ENCODE results near the gene CNIH1.
"Not testable (repeated sequence)": the region's sequence is repeated elsewhere in the genome, so short reads cannot be mapped to it uniquely, and the experiment has no call there.

Gene CNIH1

DNA sequence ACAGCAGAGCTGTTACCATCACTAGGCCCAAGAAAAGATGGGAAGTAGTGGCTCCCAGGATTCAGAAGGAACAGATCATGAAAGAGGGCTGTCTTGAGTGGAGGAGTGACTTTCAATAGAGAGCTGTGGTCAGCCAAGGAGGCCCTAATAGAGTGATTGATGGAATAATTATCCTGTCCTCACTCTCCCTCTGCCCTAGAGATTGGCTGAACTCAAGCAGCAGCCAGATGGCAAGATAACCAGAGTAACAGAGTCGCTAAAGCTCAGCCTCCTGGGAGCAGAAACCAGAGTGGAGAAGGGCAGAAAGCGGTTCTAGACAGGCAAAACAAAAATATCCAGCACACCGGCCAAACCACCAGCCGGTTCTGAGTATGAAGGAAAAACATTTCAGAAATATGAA, 24.5 kb upstream of the CNIH1 start:
- DNase-seq: no peak

DNA sequence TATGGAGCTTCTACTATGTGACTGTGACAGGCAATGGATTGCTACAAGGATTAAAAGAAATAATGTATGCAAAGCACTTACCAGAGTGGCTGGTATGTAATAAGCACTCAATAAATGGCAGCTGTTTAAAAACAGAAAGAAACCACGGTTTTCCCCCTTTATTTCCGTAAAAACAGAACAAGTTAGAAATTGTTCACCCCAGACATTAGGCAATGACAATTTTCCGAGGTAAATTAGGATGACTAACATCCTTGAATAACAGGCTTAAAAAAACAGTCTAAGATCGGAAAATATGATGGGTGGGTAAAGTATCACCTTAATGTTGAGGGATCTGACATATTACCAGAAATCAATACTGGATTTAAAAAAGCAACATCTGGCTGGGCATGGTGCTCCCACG, 20.9 kb upstream of the CNIH1 start:
- no peak for DNase-seq

DNA sequence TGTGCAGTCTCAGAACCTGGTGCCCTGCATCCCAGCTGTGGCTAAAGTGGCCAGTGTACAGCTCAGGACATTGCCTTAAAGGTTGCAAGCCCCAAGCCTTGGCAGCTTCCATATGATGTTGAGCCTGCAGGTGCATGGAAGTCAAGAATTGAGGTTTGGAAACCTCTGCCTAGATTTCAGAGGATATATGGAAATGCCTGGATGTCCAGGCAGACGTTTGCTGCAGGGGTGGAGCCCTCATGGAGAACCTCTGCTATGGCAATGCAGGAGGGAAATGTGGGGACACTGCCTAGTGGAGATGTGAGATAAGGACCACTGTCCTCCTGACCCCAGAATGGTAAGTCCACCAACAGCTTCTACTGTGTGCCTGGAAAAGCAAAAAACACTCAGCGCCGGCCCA, 17.9 kb upstream of the CNIH1 start:
- DNase-seq: no peak

DNA sequence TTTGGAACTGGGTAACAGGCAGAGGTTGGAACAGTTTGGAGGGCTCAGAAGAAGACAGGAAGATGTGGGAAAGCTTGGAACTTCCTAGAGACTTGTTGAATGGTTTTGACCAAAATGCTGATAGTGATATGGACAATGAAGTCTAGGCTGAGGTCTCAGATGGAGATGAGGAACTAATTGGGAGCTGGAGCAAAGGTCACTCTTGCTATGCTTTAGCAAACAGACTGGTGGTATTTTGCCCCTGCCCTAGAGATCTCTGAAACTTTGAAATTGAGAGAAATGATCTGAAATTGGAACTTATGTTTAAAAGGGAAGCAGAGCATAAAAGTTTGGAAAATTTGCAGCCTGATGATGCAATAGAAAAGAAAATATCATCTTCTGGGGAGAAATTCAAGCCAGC, 17.4 kb upstream of the CNIH1 start:
- DNase-seq: not testable (repeated sequence)

DNA sequence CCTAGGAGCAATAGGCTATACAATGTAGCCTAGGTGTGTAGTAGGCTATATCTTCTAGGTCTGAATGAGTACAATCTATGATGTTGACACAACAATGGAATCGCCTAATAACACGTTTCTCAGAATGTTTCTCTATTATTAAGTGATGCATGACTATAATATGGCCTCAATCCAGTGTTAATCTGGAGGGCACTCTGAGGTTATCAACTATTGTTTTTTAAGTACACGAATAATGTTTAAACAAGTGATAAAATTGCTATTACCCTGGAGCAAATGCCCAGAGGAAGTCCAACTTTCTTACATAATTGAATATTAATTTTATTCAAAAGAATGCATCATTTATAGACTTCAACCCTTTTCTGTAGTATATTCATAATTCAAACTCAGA, 16.4 kb upstream of the CNIH1 start:
- DNase-seq: peak; percentile 22

DNA sequence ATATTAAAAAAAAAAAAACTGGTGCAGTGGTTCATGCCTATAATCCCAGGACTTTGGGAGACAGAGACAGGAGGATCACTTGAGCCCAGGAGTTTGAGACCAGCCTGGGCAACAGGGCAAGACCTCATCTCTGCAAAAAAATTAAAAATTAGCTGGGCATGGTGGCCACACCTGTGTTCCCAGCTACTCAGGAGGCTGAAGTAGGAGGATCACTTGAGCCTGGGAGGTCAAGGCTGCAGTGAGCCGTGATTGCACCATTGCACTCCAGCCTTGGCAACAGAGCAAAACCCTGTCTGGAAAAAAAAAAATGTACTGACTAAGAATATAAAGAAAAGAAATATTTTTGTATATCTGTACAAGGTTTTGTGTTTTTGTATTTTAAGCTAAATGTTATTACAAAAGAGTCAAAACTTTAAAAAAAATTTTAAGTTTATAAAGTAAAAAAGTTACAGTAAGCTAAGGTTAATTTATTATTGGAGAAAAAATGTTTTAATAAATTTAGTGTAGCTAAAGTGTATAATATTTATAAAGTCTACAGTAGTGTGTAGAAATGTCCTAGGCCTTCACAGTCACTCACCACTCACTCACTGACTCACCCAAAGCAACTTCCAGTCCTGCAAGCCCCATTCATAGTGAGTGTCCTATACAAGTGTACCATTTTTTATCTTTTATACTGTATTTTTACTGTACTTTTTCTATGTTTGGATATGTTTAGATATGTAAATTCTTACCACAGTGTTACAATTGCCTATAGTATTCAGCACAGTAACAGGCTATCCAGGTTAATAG, 15.8 kb upstream of the CNIH1 start:
- DNase-seq: not testable (repeated sequence)

DNA sequence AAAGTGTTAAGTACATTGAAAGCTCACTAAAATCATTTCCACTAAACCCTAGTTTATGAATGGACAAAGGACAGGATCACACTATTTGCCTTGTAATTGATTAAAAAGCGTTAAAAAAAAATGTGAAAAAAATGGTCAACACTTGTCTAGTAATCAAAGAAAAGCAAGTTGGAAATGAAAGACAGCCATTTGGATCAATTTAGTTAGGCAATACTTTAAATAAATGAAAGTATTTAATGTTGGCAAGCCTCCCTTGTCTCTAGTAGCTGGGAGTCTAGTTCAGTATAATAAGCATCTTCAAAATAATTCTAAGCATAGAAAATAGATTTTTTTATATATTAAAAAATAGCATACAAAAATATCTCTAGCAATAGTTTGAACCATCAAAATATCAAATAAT, 14.2 kb upstream of the CNIH1 start:
- DNase-seq: no peak

DNA sequence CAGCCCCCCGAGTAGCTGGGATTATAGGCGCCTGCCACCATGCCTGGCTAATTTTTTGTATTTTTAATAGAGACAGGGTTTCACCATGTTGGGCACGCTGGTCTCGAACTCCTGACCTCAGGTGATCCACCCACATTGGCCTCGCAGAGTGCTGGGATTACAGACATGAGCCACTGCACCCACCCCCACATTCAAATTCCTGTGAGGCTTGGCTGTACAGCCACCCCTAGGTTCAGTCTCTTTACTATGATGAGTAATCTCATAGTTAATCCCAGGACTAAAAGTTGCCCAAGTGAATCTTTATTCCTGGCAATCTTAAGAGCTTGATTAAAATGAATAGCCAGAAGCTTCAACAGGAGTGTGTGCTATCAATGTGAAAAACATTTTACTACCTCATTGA, 12.8 kb upstream of the CNIH1 start:
- not testable (repeated sequence) for DNase-seq

DNA sequence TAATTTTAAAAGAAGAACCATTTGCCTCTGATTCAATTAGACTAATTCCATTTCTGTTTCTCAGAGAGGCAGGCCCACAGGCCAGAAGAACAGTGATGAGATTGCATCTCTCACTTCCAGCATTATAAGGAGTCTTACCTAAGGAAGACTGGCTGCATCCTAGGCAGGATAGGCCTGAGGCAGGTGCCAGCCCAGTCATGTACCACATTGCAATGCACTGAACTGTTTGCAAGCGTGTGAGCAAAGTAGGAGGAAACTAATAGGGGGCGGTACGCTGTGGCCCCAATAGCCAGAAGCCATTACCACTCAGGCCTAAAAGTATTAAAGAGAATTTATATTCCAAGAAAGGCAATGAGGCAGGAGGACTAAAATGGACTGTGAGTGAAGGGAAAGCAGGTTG, 12.1 kb upstream of the CNIH1 start:
- no peak for DNase-seq

DNA sequence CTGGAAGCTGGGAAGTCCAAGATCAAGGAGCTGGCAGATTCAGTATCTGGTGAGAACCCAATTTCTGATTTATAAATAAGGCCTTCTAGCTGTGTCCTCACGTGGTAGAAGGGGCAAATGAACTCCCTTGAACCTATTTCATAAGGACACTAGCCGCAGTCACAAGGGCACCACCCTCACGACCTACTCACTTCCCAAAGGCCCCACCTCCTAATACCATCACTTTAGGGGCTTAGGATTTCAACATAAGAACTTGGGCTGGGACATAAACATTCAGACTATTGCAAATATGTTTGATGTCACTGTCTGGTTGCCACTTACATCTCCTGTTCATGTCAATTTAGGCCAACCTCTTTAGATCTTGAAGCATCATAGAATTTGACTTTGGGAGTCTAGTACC, 10.8 kb upstream of the CNIH1 start:
- no peak for DNase-seq

DNA sequence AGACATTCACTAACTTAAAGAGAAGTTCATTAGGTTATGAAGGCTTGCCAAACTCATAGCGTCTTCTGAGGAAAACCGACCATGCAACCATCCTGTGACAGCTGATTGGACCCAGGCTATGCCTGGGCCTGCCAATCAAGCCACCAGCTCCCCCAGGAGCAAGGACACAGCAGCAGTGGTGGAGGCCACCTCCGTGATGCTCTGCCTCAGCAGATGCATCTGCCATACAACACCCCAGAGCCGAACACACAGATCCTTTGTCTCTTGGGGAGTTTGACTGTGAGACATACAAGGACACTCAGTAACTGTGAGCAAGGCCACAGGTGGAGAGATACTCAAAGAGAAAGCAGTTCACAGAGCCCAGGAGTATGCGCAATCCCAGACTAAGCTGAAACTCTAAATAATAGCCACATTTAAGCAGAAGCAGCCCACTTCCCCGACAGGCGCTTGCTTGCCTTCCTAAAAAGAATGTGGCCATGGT, 10.0 kb upstream of the CNIH1 start:
- DNase-seq: no peak

DNA sequence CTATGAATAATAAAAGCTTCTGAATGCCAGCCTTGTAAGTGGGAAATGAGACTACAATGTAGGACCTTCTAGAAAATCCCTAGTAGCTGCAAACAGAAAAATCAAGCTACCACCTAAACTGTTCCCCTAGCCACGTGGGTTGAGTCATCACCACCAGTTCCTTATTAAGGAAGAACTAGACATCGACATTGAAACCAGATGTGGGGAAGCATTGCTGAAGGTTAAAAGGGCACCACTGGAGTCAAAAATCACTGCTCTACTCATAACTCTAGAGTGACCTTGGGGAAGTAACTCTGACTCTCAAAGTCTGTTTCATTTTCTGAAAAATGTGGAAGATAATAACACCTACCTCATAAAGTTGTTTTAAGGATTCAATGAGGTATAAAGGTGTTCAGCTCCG, 9.4 kb upstream of the CNIH1 start:
- DNase-seq: no peak

DNA sequence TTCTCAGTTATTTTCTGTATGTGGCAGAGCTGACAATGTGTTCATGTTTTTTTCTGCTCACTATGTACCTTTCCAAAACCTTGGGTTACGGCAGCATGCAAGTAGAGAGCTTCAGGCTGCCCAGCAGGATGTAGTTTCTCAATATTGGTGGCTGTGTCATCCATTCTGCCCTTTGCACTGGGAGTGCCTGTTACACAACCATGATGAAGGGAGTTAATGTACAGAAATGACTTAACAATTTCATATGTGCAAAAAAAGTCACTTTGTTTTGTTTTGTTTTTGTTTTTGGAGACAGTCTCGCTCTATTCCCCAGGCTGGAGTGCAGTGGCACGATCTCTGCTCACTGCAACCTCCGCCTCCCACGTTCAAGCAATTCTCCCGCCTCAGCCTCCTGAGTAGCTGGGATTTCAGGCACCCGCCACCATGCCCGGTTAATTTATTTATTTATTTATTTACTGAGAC, 6.1 kb upstream of the CNIH1 start:
- DNase-seq: no peak

DNA sequence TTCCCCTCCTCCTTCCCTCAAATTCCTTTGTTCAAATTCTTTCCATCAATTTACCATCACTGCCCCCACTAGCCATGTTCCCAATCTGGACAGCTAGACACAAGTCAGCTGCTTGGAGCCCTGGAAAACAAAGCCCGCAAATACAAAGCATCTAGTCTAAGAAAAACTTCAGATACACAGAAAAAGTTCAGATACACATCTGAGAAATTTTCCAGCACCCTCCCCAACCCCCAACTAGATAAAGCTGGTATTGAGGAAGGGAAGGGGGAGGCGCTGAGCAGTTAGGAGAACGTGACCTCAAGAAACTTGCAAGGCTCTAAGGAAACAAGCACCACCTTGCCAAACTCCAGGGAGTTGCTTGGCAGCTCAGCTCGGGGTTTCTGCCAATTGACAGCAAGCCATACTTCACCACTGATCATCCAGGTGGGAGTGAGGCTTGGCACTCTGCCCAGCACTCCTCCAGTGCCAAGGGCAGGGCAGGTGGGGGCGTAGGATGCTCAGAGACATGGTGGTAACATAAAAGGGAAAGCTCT, 5.1 kb upstream of the CNIH1 start:
- DNase-seq: peak; percentile 3

DNA sequence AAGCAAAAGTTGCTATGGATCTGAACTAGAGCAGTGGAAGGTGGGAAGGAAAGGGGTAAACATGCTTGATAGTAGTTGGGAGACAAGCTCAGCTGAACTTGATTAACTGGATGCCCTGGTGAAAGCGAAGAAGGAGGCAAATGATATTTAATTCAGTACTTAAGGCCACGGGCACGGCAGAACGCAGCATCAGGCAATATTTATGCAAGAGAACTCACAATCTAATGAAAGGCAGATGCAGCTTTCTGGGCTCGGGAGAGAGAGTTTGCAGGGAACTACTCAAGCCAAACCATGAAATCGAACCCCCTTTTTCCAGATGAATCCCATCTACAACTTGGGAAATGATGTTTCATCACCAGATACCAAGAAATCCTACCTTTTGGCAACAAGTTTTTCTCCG, 3.5 kb upstream of the CNIH1 start:
- DNase-seq: no peak

DNA sequence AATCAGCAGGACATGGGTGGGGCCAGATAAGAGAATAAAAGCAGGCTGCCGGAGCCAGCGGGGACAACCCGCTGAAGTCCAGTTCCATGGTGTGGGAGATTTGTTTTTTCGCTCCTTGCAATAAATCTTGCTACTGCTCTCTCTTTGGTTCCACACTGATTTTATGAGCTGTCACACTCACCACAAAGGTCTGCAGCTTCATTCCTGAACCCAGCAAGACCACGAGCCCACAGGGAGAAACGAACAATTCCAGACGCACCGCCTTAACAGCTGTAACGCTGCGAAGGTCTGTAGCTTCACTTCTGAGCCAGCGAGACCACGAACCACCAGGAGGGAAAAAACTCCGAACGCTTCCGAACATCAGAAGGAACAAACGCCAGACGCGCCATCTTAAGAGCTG, 2.8 kb upstream of the CNIH1 start:
- no peak for DNase-seq

DNA sequence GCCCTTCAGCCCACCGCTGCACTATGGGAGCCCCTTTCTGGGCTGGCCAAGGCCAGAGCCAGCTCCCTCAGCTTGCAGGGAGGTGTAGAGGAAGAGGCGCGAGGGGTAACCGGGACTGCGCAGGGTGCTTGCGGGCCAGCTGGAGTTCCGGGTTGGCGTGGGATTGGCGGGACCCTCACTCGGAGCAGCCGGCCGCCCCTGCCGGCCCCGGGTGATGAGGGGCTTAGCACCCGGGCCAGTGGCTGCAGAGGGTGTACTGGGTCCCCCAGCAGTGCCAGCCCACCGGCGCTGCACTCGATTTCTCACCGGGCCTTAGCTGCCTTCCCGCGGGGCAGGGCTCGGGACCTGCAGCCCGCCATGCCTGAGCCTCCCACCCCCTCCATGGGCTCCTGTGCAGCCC, 1.8 kb upstream of the CNIH1 start:
- DNase-seq: not testable (repeated sequence)

DNA sequence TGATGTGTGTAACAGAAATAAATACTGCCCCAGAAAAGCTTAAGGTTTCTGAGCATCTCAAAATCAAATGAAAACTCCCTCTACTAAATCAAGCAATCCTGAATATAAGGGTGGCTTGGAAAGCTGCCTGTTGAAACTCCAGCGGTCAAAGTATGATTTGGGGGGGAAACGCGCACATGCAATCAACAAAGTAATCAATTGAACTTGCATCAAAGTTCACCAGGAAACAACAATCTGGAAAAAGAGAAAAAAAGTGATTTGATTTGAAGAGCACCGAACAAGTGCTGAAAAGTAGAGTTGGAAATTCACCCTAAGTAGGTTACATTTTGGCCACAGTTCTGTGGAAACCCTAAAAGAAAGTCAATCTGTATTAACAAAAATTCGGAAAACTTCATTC, 700 bp downstream of the CNIH1 start:
- no peak for DNase-seq

DNA sequence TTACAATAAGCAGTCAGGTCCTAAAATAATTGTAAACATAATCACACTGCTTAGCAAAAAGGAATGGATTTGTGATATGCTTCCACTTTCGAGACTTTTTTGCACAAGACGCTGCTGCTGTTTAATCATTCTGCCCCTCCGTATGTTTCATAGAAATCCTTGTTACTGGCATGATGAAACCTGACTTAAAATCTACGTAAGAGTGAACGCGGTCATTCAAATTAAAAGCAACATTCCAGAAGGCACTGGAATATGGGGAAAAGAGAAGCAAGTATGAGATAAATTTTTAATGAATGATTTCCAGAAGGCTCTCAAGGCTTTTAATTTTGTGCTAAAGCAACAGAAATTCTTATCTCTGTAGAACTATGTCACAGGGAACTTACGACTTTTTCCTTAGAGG, 1.1 kb downstream of the CNIH1 start:
- no peak for DNase-seq

DNA sequence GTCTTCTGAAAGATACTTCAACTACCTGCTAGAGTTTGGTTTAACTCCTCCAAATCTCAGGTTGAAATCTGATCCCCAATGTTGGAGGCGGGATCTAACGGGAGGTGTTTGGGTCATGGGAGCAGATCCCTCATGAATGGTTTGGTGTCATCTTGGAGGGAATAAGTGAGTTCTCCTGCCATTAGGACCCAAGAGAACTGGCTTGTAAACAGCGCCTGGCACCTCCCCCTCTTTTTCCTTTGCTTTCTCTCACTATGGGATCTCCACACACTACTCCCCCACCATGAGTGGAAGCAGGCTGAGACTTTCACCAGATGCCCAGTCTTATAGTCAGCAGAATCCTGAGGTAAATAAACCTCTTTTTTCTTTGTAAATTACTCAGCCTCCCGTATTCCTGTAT, 2.5 kb downstream of the CNIH1 start:
- DNase-seq: no peak

DNA sequence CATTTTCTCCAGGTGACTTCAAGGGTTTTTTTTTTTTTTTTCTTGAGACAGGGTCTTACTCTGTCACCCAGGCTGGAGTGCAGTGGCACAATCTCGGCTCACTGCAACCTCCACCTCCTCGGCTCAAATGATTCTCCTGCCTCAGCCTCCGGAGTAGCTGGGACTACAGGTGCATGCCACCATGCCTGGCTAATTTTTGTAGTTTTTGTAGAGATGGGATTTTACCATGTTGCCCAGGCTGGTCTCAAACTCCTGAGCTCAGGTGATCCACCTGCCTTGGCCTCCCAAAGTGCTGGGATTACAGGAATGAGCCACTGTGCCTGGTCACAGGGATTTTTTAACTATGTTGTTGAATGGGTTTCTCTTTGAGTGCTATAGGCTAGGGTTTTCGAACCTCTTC, 3.2 kb downstream of the CNIH1 start:
- DNase-seq: not testable (repeated sequence)

DNA sequence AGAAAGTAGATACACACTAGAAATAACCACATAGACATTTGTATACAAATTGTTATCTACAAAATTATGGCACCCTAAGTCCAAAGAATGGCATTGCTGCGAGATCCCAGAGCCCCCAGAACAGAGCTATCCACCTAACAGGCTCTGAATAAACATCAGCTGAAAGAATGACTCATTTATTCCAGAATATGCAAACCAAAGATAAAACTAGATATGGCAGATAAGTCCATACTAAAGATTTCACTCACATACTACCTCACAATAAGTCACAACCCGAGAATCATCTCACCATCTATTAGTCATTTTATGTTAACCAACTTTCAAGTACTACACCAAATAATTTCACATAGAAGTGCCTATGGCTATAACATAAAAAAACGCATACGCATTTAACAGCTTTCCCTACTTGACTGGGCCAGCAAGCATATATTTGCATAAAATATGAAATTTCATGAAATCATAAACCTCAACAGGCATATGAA, 5.6 kb downstream of the CNIH1 start:
- DNase-seq: no peak

DNA sequence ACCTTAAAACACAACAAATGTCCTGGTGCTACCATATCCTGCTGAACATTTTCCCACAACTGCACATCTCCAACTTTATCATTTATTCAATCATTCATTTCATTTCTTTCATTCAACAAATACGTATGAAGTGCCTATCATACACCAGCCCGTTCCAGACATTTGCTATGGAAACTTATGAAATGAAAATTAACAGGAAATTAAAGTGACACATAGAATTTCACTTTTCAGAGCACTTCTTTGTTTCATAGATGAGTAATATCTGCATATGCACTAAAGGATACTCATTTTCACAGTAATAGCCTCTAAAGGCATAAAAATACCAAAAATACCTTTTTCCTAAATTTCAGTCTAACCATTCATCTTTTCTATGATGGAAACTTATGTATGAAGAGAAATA, 12.6 kb downstream of the CNIH1 start:
- no peak for DNase-seq

DNA sequence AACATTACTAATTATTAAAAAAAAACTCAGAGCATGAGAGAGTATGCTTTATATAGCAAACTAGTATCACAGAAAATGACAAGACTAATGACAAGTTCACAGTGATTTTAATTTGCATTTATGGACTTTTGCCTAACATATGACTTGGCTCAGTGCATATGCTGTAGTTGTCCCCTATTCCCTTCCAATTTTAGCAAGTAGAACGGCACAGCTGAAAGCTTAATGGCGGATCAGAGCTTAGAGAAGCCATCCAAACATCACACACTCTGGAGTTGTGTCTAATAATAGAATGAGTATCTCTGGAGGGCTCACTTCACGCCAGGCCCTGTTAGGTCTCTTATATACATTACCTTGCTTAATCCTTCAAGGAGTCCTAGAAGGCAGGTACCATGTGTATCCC, 13.3 kb downstream of the CNIH1 start:
- DNase-seq: no peak
